ENCODE data around the gene NBEAL2. TPM values are rescaled to one million over a fixed set of nuclear protein-coding genes. Genes with fewer than 3 reads are reported as not detected.

The NBEAL2 gene
- total and polyA plus RNA-seq, 2 of the 4 experiments (the other 2 are of a cell fraction) = 2.2 to 12.5 TPM

- H3K14ac ChIP-seq (replicated peaks; ENCODE audit: low read depth, low read length) = no peak overlapping the region
- no peak for ATAC-seq (ENCODE audit: low read depth)
- peaks cover 21% of the 10 kb centered on the region for H3K4me1 ChIP-seq (ENCODE audit: control insufficient read depth, insufficient read depth, low read length)
- dilution Hi-C loops (cut with HindIII; ENCODE audit: low sequenced_read_pairs, unreplicated experiment) (no loop called here), intact Hi-C loops (cut with micrococcal nuclease) (no loop called here), in situ Hi-C loops (cut with MboI; ENCODE audit: low sequenced_read_pairs) (no loop called here)
- no peak overlapping the region for H4K91ac ChIP-seq (ENCODE audit: insufficient read depth, low read depth, low read length)
- H3K27me3 ChIP-seq (ENCODE audit: control insufficient read depth, insufficient read depth, low read length) = no peaks in the 10 kb centered on the region
- H2BK120ac ChIP-seq (ENCODE audit: low read depth, low read length) = no peak overlapping the region
- H3K4me2 ChIP-seq (ENCODE audit: low read depth, low read length) = no peak overlapping the region
- POLR2A ChIA-PET (ENCODE audit: unreplicated experiment) = no interaction called here
- no peak overlapping the region for H2BK15ac ChIP-seq (ENCODE audit: low read depth, low read length)
- H3K9me3 ChIP-seq (ENCODE audit: control insufficient read depth, insufficient read depth, low read length) = no peaks in the 10 kb centered on the region
- peak; percentile 12 for DNase-seq
- H3K36me3 ChIP-seq (ENCODE audit: control insufficient read depth, insufficient read depth, low read length) = peaks cover 21% of the 10 kb centered on the region
- no TSS peak for BruUV-seq (replicated peaks)
- no peak overlapping the region for H2BK20ac ChIP-seq (ENCODE audit: low read depth, low read length)
- peaks cover 37 to 83% of the 10 kb centered on the region in 2 experiments for H3K79me1 ChIP-seq (ENCODE audit: low read depth in 1 of 2, low read length in 2 of 2)
- no peak overlapping the region for H3K18ac ChIP-seq (ENCODE audit: low read depth, low read length)
- no peak overlapping the region for H3K4ac ChIP-seq (ENCODE audit: low read depth, low read length)
- WGBS, 2 experiments (ENCODE audit: extremely low coverage in 2 of 2, insufficient read length in 1 of 2) = no CpG with 5 or more reads among the region's 1 CpG
- no peak overlapping the region for H2AK5ac ChIP-seq (ENCODE audit: low read depth, low read length)
- H2AK9ac ChIP-seq (replicated peaks; ENCODE audit: low read depth, low read length, poor library complexity) = no peak overlapping the region
- H4K5ac ChIP-seq (ENCODE audit: low read depth, low read length) = no peak overlapping the region
- H4K8ac ChIP-seq (ENCODE audit: low read depth in 2 of 2, low read length in 2 of 2) = no peak overlapping the region
- CTCF ChIA-PET = no interaction called here
- H3K23ac ChIP-seq (ENCODE audit: low read depth, low read length) = no peak overlapping the region
- no peak overlapping the region for H2BK5ac ChIP-seq (ENCODE audit: low read depth, low read length, poor library complexity, severe bottlenecking)
- H3K56ac ChIP-seq (ENCODE audit: extremely low read depth, insufficient read depth, low read length) = no peak overlapping the region
- TF ChIP-seq BHLHE40 (IDR thresholded peaks at IDR 0.05; ENCODE audit: low read depth, low read length) = no peak
- no peak for TF ChIP-seq USF2 (IDR thresholded peaks at IDR 0.05; ENCODE audit: low read depth, low read length)
- TF ChIP-seq MAFK (IDR thresholded peaks at IDR 0.05; ENCODE audit: low read depth, low read length) = no peak
- TF ChIP-seq RFX5 (IDR thresholded peaks at IDR 0.05; ENCODE audit: low read depth, low read length) = no peak
- no peak for TF ChIP-seq CEBPB (IDR thresholded peaks at IDR 0.05; ENCODE audit: low read depth, low read length)
- no peak for TF ChIP-seq ELK1 (IDR thresholded peaks at IDR 0.05; ENCODE audit: borderline replicate concordance, low read depth, low read length)
- no peak for TF ChIP-seq POLR2A (IDR thresholded peaks at IDR 0.05; ENCODE audit: low read depth, low read length)
- TF ChIP-seq FOS (IDR thresholded peaks at IDR 0.05; ENCODE audit: low read depth, low read length) = no peak
- no peak for TF ChIP-seq SMC3 (IDR thresholded peaks at IDR 0.05; ENCODE audit: low read depth, low read length)
- TF ChIP-seq CTCF (conservative IDR thresholded peaks at IDR 0.05; ENCODE audit: low read depth, low read length) = no peak
- no peak for TF ChIP-seq RAD21 (IDR thresholded peaks at IDR 0.05; ENCODE audit: low read length)
- no peak overlapping the region for H3K27ac ChIP-seq (ENCODE audit: insufficient read depth, low read length)
- H3K4me3 ChIP-seq (ENCODE audit: insufficient read depth, low read depth, low read length) = no peak overlapping the region
- H3K9me1 ChIP-seq (ENCODE audit: insufficient read depth, low read length) = peaks cover 31% of the 10 kb centered on the region
- no peak overlapping the region for H3K9ac ChIP-seq (ENCODE audit: low read depth, low read length)
- H4K20me1 ChIP-seq (ENCODE audit: insufficient read depth, low read length) = peaks cover 39% of the 10 kb centered on the region
- H2AFZ ChIP-seq (replicated peaks; ENCODE audit: low read length, poor library complexity) = no peak overlapping the region
Measured at GRCh38 chr3:47019201-47019600, 39.7 kb downstream of the NBEAL2 start.
